Measurements from ENCODE around the gene ACP2.

ACP2 gene

DNA sequence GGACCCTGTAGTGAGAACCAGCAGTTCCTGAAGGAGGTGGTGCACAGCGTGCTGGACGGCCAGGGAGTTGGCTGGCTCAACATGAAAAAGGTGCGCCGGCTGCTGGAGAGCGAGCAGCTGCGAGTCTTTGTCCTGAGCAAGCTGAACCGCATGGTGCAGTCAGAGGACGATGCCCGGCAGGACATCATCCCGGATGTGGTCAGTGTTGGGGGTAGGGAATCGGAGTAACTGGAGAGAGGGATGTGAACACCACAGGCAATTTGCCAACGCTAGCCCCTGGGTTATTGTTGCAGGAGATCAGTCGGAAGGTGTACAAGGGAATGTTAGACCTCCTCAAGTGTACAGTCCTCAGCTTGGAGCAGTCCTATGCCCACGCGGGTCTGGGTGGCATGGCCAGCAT, 41.2 kb upstream of the ACP2 start:
- no peak for TF ChIP-seq EGR1 (IDR thresholded peaks at IDR 0.05)
- TF ChIP-seq TCF12 (IDR thresholded peaks at IDR 0.05; ENCODE audit: low read depth) = no peak
- TF ChIP-seq, protein P1, sequence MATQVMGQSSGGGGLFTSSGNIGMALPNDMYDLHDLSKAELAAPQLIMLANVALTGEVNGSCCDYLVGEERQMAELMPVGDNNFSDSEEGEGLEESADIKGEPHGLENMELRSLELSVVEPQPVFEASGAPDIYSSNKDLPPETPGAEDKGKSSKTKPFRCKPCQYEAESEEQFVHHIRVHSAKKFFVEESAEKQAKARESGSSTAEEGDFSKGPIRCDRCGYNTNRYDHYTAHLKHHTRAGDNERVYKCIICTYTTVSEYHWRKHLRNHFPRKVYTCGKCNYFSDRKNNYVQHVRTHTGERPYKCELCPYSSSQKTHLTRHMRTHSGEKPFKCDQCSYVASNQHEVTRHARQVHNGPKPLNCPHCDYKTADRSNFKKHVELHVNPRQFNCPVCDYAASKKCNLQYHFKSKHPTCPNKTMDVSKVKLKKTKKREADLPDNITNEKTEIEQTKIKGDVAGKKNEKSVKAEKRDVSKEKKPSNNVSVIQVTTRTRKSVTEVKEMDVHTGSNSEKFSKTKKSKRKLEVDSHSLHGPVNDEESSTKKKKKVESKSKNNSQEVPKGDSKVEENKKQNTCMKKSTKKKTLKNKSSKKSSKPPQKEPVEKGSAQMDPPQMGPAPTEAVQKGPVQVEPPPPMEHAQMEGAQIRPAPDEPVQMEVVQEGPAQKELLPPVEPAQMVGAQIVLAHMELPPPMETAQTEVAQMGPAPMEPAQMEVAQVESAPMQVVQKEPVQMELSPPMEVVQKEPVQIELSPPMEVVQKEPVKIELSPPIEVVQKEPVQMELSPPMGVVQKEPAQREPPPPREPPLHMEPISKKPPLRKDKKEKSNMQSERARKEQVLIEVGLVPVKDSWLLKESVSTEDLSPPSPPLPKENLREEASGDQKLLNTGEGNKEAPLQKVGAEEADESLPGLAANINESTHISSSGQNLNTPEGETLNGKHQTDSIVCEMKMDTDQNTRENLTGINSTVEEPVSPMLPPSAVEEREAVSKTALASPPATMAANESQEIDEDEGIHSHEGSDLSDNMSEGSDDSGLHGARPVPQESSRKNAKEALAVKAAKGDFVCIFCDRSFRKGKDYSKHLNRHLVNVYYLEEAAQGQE (IDR thresholded peaks at IDR 0.05; ENCODE audit: low read depth) = no peak
- TF ChIP-seq TAF1 (IDR thresholded peaks at IDR 0.05; ENCODE audit: low read depth) = no peak
- no peak for TF ChIP-seq TEAD4 (IDR thresholded peaks at IDR 0.05)
- TF ChIP-seq EP300 (IDR thresholded peaks at IDR 0.05; ENCODE audit: borderline replicate concordance) = no peak
- TF ChIP-seq CREB1 (IDR thresholded peaks at IDR 0.05; ENCODE audit: low read depth) = no peak
- no peak for TF ChIP-seq FOXM1 (IDR thresholded peaks at IDR 0.05; ENCODE audit: borderline replicate concordance, low read depth)
- no peak for TF ChIP-seq CEBPB (IDR thresholded peaks at IDR 0.05)
- no peak for TF ChIP-seq USF1 (IDR thresholded peaks at IDR 0.05)
- TF ChIP-seq ZBTB7A (IDR thresholded peaks at IDR 0.05; ENCODE audit: low read depth) = no peak
- no peak for TF ChIP-seq YY1 (IDR thresholded peaks at IDR 0.05; ENCODE audit: low read depth)

- TF ChIP-seq FOXM1 (IDR thresholded peaks at IDR 0.05; ENCODE audit: borderline replicate concordance, low read depth) = no peak
Measured at GRCh38 chr11:47288066-47288465, 39.5 kb upstream of the ACP2 start.

GRCh38 chr11:47285969-47286770, 37.6 kb upstream of the ACP2 start:
- no peak for TF ChIP-seq CEBPB (IDR thresholded peaks at IDR 0.05)
- TF ChIP-seq NFIC (IDR thresholded peaks at IDR 0.05) = no peak
- no peak for TF ChIP-seq RAD21 (IDR thresholded peaks at IDR 0.05; ENCODE audit: low read depth)
- TF ChIP-seq USF1 (IDR thresholded peaks at IDR 0.05) = no peak
- TF ChIP-seq, protein P1 (IDR thresholded peaks at IDR 0.05; ENCODE audit: low read depth) = no peak
- TF ChIP-seq ZBTB7A (IDR thresholded peaks at IDR 0.05; ENCODE audit: low read depth) = no peak
- TF ChIP-seq FOXM1 (IDR thresholded peaks at IDR 0.05; ENCODE audit: borderline replicate concordance, low read depth) = no peak
- no peak for TF ChIP-seq CREB1 (IDR thresholded peaks at IDR 0.05; ENCODE audit: low read depth)
- TF ChIP-seq MAX (IDR thresholded peaks at IDR 0.05) = no peak
- no peak for TF ChIP-seq TAF1 (IDR thresholded peaks at IDR 0.05; ENCODE audit: low read depth)

- no peak for TF ChIP-seq USF1 (IDR thresholded peaks at IDR 0.05)
- no peak for TF ChIP-seq EP300 (IDR thresholded peaks at IDR 0.05; ENCODE audit: borderline replicate concordance)
- TF ChIP-seq, protein P1 (IDR thresholded peaks at IDR 0.05; ENCODE audit: low read depth) = no peak
- TF ChIP-seq CREB1 (IDR thresholded peaks at IDR 0.05; ENCODE audit: low read depth) = no peak
- TF ChIP-seq TAF1 (IDR thresholded peaks at IDR 0.05; ENCODE audit: low read depth) = no peak
- no peak for TF ChIP-seq NFIC (IDR thresholded peaks at IDR 0.05)
- no peak for TF ChIP-seq FOXM1 (IDR thresholded peaks at IDR 0.05; ENCODE audit: borderline replicate concordance, low read depth)
- TF ChIP-seq ZBTB7A (IDR thresholded peaks at IDR 0.05; ENCODE audit: low read depth) = no peak
- TF ChIP-seq EGR1 (IDR thresholded peaks at IDR 0.05) = no peak
- no peak for TF ChIP-seq RAD21 (IDR thresholded peaks at IDR 0.05; ENCODE audit: low read depth)
- no peak for TF ChIP-seq YY1 (IDR thresholded peaks at IDR 0.05; ENCODE audit: low read depth)
- no peak for TF ChIP-seq TCF12 (IDR thresholded peaks at IDR 0.05; ENCODE audit: low read depth)
- TF ChIP-seq MAX (IDR thresholded peaks at IDR 0.05) = no peak
- no peak for TF ChIP-seq TEAD4 (IDR thresholded peaks at IDR 0.05)
- TF ChIP-seq CEBPB (IDR thresholded peaks at IDR 0.05) = no peak
Measured at GRCh38 chr11:47284151-47284550, 35.5 kb upstream of the ACP2 start.
